H1 (cell line): ENCODE results near the gene RBMY1B. TPM values are rescaled to one million over a fixed set of nuclear protein-coding genes. Genes with fewer than 3 reads are reported as not detected.
"Not testable (repeated sequence)": the region's sequence is repeated elsewhere in the genome, so short reads cannot be mapped to it uniquely, and the experiment has no call there.

Experiments used
- CTCF ChIA-PET: fragments of 300-600 bp; sonication (Branson Sonifier 250); formaldehyde crosslinking; loops from one replicate; lab custom pipeline; 2021; ENCODE audit not compliant: partially characterized antibody; lab: Charles Lee
- POLR2A ChIA-PET: fragments of 300-600 bp; sonication (Branson Sonifier 250); formaldehyde crosslinking; loops from one replicate; lab custom pipeline; 2021; ENCODE audit warnings: inconsistent platforms; ENCODE audit not compliant: partially characterized antibody; lab: Charles Lee
- DNase-seq, 2 experiments: peaks; one replicate each; pipeline versions ENCODE4 v3.0.0 to v3.0.0-alpha.2; 2010 to 2022; ENCODE audit warnings: low spot score in 2 of 2, low read depth in 1 of 2, mixed read lengths in 1 of 2
- FAIRE-seq: peaks from 2 replicates; lab custom pipeline; 2011; peaks lifted over from hg19 to GRCh38; lab: Jason Lieb, UNC
- H2AFZ ChIP-seq: 2 replicates; pipeline ENCODE4 v1.8.1; 2012; ENCODE audit warnings: low read length, inconsistent platforms
- H2AK5ac ChIP-seq: 2 replicates; pipeline ENCODE4 v1.6.1; 2013; ENCODE audit warnings: low read depth, low read length
- H2BK120ac ChIP-seq: replicated peaks from 2 replicates; pipeline ENCODE3; 2013; ENCODE audit warnings: low read depth, low read length, inconsistent platforms
- H2BK12ac ChIP-seq: 2 replicates; pipeline ENCODE4 v1.6.1; 2013; ENCODE audit warnings: low read depth, low read length
- H2BK15ac ChIP-seq: 2 replicates; pipeline ENCODE4 v1.6.1; 2013; ENCODE audit warnings: low read length
- H2BK20ac ChIP-seq: 2 replicates; pipeline ENCODE4 v1.6.1; 2013; ENCODE audit warnings: low read length
- H2BK5ac ChIP-seq: 2 replicates; pipeline ENCODE4 v1.6.1; 2013; ENCODE audit warnings: low read depth, low read length
- H3K14ac ChIP-seq: 2 replicates; pipeline ENCODE4 v1.6.1; 2013; ENCODE audit warnings: inconsistent platforms; ENCODE audit not compliant: insufficient read length
- H3K18ac ChIP-seq: 2 replicates; pipeline ENCODE4 v1.6.1; 2013; ENCODE audit warnings: low read length; ENCODE audit errors: extremely low read depth
- H3K23ac ChIP-seq: 2 replicates; pipeline ENCODE4 v1.6.1; 2013; ENCODE audit warnings: inconsistent platforms; ENCODE audit not compliant: insufficient read length
- H3K23me2 ChIP-seq: 2 replicates; pipeline ENCODE4 v1.6.1; 2013; ENCODE audit warnings: low read depth, low read length
- H3K27ac ChIP-seq: 2 replicates; pipeline ENCODE4 v1.6.1; 2011; ENCODE audit warnings: low read depth, low read length, inconsistent platforms
- H3K27me3 ChIP-seq, 4 experiments: replicated peaks in 1 of 4; 1 replicate in 1 of 4; 2 replicates in 3 of 4; pipeline versions ENCODE4 v1.6.1 to v1.8.1; 2011 to 2013; ENCODE audit warnings: low read length in 3 of 4, mild to moderate bottlenecking in 3 of 4, inconsistent platforms in 2 of 4, mixed read lengths in 2 of 4, moderate library complexity in 1 of 4; ENCODE audit not compliant: control insufficient read depth in 3 of 4, insufficient read depth in 3 of 4; ENCODE audit errors: extremely low read depth in 1 of 4
- H3K36me3 ChIP-seq, 4 experiments: 2 replicates each; pipeline versions ENCODE4 v1.6.1 to v1.8.1; 2011 to 2013; ENCODE audit warnings: mild to moderate bottlenecking in 4 of 4, low read length in 3 of 4, moderate library complexity in 2 of 4, control low read depth in 1 of 4, inconsistent platforms in 1 of 4; ENCODE audit not compliant: insufficient read depth in 4 of 4, control insufficient read depth in 2 of 4
- H3K4ac ChIP-seq: replicated peaks from 2 replicates; pipeline ENCODE3; 2013; ENCODE audit warnings: low read length, low read depth, mixed read lengths, inconsistent platforms; ENCODE audit not compliant: insufficient read length
- H3K4me1 ChIP-seq, 4 experiments: replicated peaks in 1 of 4; 1 replicate in 1 of 4; 2 replicates in 3 of 4; pipeline versions ENCODE4 v1.6.1 to v1.8.1; 2011 to 2013; ENCODE audit warnings: low read length in 3 of 4, inconsistent platforms in 2 of 4, mixed read lengths in 1 of 4; ENCODE audit not compliant: insufficient read depth in 4 of 4, control insufficient read depth in 3 of 4
- H3K4me2 ChIP-seq, 2 experiments: 2 replicates each; pipeline versions ENCODE4 v1.6.1 to v1.8.1; 2011 to 2013; ENCODE audit warnings: low read depth in 2 of 2, low read length in 2 of 2, control low read depth in 1 of 2, inconsistent platforms in 1 of 2, mild to moderate bottlenecking in 1 of 2; ENCODE audit not compliant: insufficient read depth in 1 of 2
- H3K4me3 ChIP-seq, 4 experiments: fragments of 200-600, 300-600 bp in 1 of 4; sonication (generic), shearing (Covaris generic), sonication (Bioruptor Twin) in 1 of 4; 2 replicates each; pipeline versions ENCODE4 v1.5.1 to v1.8.1; 2011 to 2016; ENCODE audit warnings: low read length in 4 of 4, low read depth in 3 of 4, control low read depth in 2 of 4, inconsistent platforms in 2 of 4, mild to moderate bottlenecking in 2 of 4, mixed read lengths in 1 of 4, moderate library complexity in 1 of 4; ENCODE audit not compliant: insufficient read depth in 2 of 4; ENCODE audit errors: extremely low read depth in 1 of 4
- H3K56ac ChIP-seq: replicated peaks from 2 replicates; pipeline ENCODE3; 2013; ENCODE audit warnings: low read depth, mild to moderate bottlenecking, mixed read lengths, low read length, inconsistent platforms; ENCODE audit not compliant: insufficient read length
- H3K79me1 ChIP-seq: 2 replicates; pipeline ENCODE4 v1.6.1; 2013; ENCODE audit warnings: low read depth, low read length, control low read depth
- H3K79me2 ChIP-seq, 2 experiments: 2 replicates each; pipeline versions ENCODE4 v1.6.1 to v1.8.1; 2012 to 2013; ENCODE audit warnings: low read length in 2 of 2, mild to moderate bottlenecking in 2 of 2, inconsistent platforms in 1 of 2; ENCODE audit not compliant: insufficient read depth in 2 of 2, control insufficient read depth in 1 of 2
- H3K9ac ChIP-seq, 4 experiments: replicated peaks in 1 of 4; 1 replicate in 1 of 4; 2 replicates in 3 of 4; pipeline versions ENCODE4 v1.6.1 to v1.8.1; 2011 to 2013; ENCODE audit warnings: low read depth in 3 of 4, low read length in 3 of 4, control low read depth in 2 of 4, mild to moderate bottlenecking in 2 of 4, moderate library complexity in 2 of 4, inconsistent platforms in 1 of 4; ENCODE audit errors: extremely low read depth in 1 of 4
- H3K9me3 ChIP-seq, 2 experiments: 2 replicates each; pipeline versions ENCODE4 v1.6.1 to v1.8.1; 2012 to 2013; ENCODE audit warnings: mild to moderate bottlenecking in 2 of 2, moderate library complexity in 2 of 2, control low read depth in 1 of 2, inconsistent platforms in 1 of 2, low read depth in 1 of 2, low read length in 1 of 2, mixed read lengths in 1 of 2; ENCODE audit not compliant: insufficient read depth in 2 of 2
- H4K20me1 ChIP-seq, 2 experiments: replicated peaks in 1 of 2; 2 replicates each; pipeline versions ENCODE3 to v1.8.1; 2011 to 2013; ENCODE audit warnings: inconsistent platforms in 2 of 2, low read length in 2 of 2, mild to moderate bottlenecking in 1 of 2; ENCODE audit not compliant: insufficient read depth in 2 of 2, control insufficient read depth in 1 of 2
- H4K5ac ChIP-seq: 2 replicates; pipeline ENCODE4 v1.6.1; 2013; ENCODE audit warnings: low read length, low read depth, mixed read lengths, inconsistent platforms; ENCODE audit not compliant: insufficient read length
- H4K8ac ChIP-seq: 2 replicates; pipeline ENCODE4 v1.8.0; 2013; ENCODE audit warnings: mild to moderate bottlenecking, moderate library complexity, low read length, inconsistent platforms; ENCODE audit not compliant: insufficient read depth; ENCODE audit errors: extremely low read depth
- H4K91ac ChIP-seq: replicated peaks from 2 replicates; pipeline ENCODE3; 2013; ENCODE audit warnings: low read length, mixed read lengths, inconsistent platforms; ENCODE audit not compliant: insufficient read length
- WGBS, 2 experiments: shearing (Covaris generic) in 1 of 2; methylation state at CpG; one replicate each; pipeline versions ENCODE4 v1.1.6 to v1.1.7; 2013 to 2015; ENCODE audit warnings: low lambda C conversion rate in 2 of 2, mixed read lengths in 2 of 2, inconsistent platforms in 1 of 2, low coverage in 1 of 2, missing lambda C conversion rate in 1 of 2; ENCODE audit not compliant: insufficient replicate concordance in 2 of 2, insufficient coverage in 1 of 2, insufficient read length in 1 of 2; ENCODE audit errors: extremely low coverage in 1 of 2, missing lambda C conversion rate in 1 of 2; 5-methylcytosine and 5-hydroxymethylcytosine counted together
- polyA plus RNA-seq, 7 experiments: library from polyadenylated mRNA; depleted of rRNA in 3 of 7; stranded (reverse) in 5 of 7; unstranded in 2 of 7; fragments of >200 nt in 5 of 7; fragments of 200-250 nt in 2 of 7; gene quantifications; 1 replicate in 5 of 7; 2 replicates in 1 of 7; 4 replicates in 1 of 7; pipeline versions ENCODE4 v1.2.1 to v1.2.3, GENCODE V29; 2011 to 2013; ENCODE audit warnings: missing spikeins in 2 of 7, mixed read lengths in 2 of 7
- total RNA-seq: library from RNA; stranded (reverse); fragmentation: NEBNext Ultra II Directional; extraction: Animal tissue kit (Norgen Biotek cat#: 25700); gene quantifications from 2 replicates; pipeline ENCODE4 v1.2.1, GENCODE V29; 2021

Gene RBMY1B
- total and polyA plus RNA-seq, 2 of the 8 experiments (the other 6 are each of a cell fraction or from before 2014, with no cell fraction given), result not detected

DNA sequence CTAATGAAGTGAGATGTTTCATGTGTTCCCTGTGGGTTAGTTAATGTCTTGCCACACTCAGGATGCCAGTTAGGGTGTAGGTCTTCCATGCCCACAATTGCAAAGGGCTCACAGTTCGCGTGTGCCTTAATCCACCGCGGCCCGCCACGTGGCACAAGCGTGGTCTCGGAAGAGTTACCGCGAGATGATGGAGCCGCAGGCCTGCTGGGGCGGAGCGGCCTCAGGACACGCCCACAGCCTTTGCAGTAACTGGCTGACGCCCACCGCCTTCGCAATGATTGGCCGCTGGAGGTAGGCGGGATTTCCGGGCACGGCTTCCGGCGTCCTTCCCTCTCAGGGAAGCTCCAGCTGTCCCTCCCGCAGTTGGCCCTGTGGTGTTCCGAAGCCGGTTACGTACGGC, 23.4 kb downstream of the RBMY1B start, which contains the start of gene RBMY1A1:
RBMY1A1 (plus strand) TSS at position 301 of the 400 bp plus-strand sequence. CDS start 2,013 bp downstream, outside the sequence.
- H2BK5ac ChIP-seq, H3K4me1 ChIP-seq, H3K4me2 ChIP-seq, H2BK15ac ChIP-seq, H3K4me3 ChIP-seq, H4K5ac ChIP-seq, H3K23ac ChIP-seq, CTCF ChIA-PET, H2AK5ac ChIP-seq, DNase-seq, H4K8ac ChIP-seq, H3K9me3 ChIP-seq, H2BK12ac ChIP-seq, H3K4ac ChIP-seq, POLR2A ChIA-PET, H2BK20ac ChIP-seq, H3K56ac ChIP-seq, H3K27ac ChIP-seq, H2AFZ ChIP-seq, H4K20me1 ChIP-seq, H3K9ac ChIP-seq, H3K14ac ChIP-seq, H3K79me1 ChIP-seq, H3K36me3 ChIP-seq, FAIRE-seq, H3K23me2 ChIP-seq, H4K91ac ChIP-seq, H3K79me2 ChIP-seq, H2BK120ac ChIP-seq, H3K18ac ChIP-seq, H3K27me3 ChIP-seq: not testable (repeated sequence)
- no CpG with 5 or more reads among the region's 28 CpGs for WGBS, 2 experiments

DNA sequence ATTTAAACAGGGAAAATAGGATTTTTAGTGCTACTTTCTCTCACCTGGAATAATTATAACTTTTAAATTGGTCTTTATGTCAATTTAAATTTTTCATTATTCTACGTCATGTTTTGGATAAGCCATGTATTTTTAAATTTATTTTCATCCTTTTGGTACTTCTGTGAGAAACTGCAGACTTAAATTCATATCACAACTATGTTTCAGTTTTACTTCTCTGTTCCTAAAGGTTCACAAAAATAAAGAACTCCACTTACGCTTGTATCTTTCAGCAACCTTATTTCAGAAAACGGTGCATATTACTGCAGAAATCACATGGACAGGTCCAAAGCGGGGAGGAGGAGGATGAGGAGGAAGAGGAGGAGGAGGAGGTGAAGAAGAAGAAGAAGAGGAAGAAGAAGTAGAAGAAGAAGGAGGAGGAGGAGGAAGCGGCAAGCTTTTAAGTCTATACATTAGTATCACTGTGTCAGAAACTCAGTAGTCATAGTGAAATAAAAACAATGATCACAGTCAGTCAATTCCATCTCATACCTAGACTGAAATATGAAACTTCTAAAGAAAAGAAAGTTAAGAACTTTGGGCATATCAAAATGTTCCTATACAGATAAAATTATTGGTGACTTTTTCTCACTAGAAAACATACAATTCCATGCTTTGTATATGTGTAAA, 48.3 kb downstream of the RBMY1B start:
- FAIRE-seq, H3K14ac ChIP-seq, H2BK5ac ChIP-seq, H3K9ac ChIP-seq, H4K20me1 ChIP-seq, H3K4me1 ChIP-seq, H2BK120ac ChIP-seq, POLR2A ChIA-PET, H4K91ac ChIP-seq, CTCF ChIA-PET, H3K27me3 ChIP-seq, H3K79me2 ChIP-seq, H3K36me3 ChIP-seq, DNase-seq, H4K5ac ChIP-seq, H2BK15ac ChIP-seq, H3K79me1 ChIP-seq, H3K4me3 ChIP-seq, H2BK20ac ChIP-seq, H2AK5ac ChIP-seq, H3K23me2 ChIP-seq, H3K18ac ChIP-seq, H2BK12ac ChIP-seq, H2AFZ ChIP-seq, H3K27ac ChIP-seq, H3K4ac ChIP-seq, H3K4me2 ChIP-seq, H3K9me3 ChIP-seq, H3K56ac ChIP-seq, H3K23ac ChIP-seq, H4K8ac ChIP-seq: not testable (repeated sequence)
- WGBS, 2 experiments, result no CpG with 5 or more reads among the region's 5 CpGs
